IMR-90 (cell line): ENCODE results near the gene GPC2. TPM values are rescaled to one million over a fixed set of nuclear protein-coding genes. Genes with fewer than 3 reads are reported as not detected.

ENCODE experiments used
- ATAC-seq: fragments of 200-7000 bp; cut with Tn5 transposase; 2 replicates; pipeline ENCODE4 v1.9.1; 2020; ENCODE audit warnings: low read depth, mild to moderate bottlenecking, moderate library complexity
- BruUV-seq: library from RNA; stranded (reverse); fragments of 400-500 nt; replicated peaks from 2 replicates; lab custom pipeline; 2021; lab: Mats Ljungman, UMichigan
- CTCF ChIA-PET: fragments of 300-600 bp; formaldehyde crosslinking; extraction: SDS; loops from one replicate; lab custom pipeline; 2021; ENCODE audit warnings: antibody characterized with exemption; lab: Yijun Ruan, JAX
- POLR2A ChIA-PET: fragments of 300-600 bp; sonication (Branson Sonifier 250); formaldehyde crosslinking; loops from one replicate; lab custom pipeline; 2022; ENCODE audit warnings: antibody characterized with exemption; ENCODE audit not compliant: unreplicated experiment; lab: Charles Lee
- DNase-seq: peaks from one replicate; pipeline ENCODE4 v3.0.0; 2013
- H2AFZ ChIP-seq: replicated peaks from 2 replicates; pipeline ENCODE3; 2013; ENCODE audit warnings: low read length, mild to moderate bottlenecking; ENCODE audit not compliant: poor library complexity
- H2AK5ac ChIP-seq: 2 replicates; pipeline ENCODE4 v1.6.1; 2013; ENCODE audit warnings: low read depth, low read length, inconsistent platforms
- H2AK9ac ChIP-seq: replicated peaks from 2 replicates; pipeline ENCODE3; 2013; ENCODE audit warnings: mild to moderate bottlenecking, low read depth, low read length, moderate library complexity; ENCODE audit not compliant: poor library complexity
- H2BK120ac ChIP-seq: 2 replicates; pipeline ENCODE4 v1.6.1; 2013; ENCODE audit warnings: low read depth, low read length, inconsistent platforms
- H2BK15ac ChIP-seq: 3 replicates; pipeline ENCODE4 v1.6.1; 2013; ENCODE audit warnings: low read depth, low read length, inconsistent platforms
- H2BK20ac ChIP-seq: 2 replicates; pipeline ENCODE4 v1.6.1; 2013; ENCODE audit warnings: low read depth, mild to moderate bottlenecking, inconsistent platforms, low read length, moderate library complexity
- H2BK5ac ChIP-seq: 2 replicates; pipeline ENCODE4 v1.6.1; 2013; ENCODE audit warnings: mild to moderate bottlenecking, low read depth, low read length, inconsistent platforms; ENCODE audit not compliant: poor library complexity, severe bottlenecking
- H3K14ac ChIP-seq: replicated peaks from 2 replicates; pipeline ENCODE4 v1.6.1; 2013; ENCODE audit warnings: low read depth, low read length, inconsistent platforms
- H3K18ac ChIP-seq: 2 replicates; pipeline ENCODE4 v1.6.1; 2013; ENCODE audit warnings: low read depth, low read length, control low read depth
- H3K23ac ChIP-seq: 2 replicates; pipeline ENCODE4 v1.6.1; 2013; ENCODE audit warnings: low read depth, low read length, inconsistent platforms
- H3K27ac ChIP-seq: 2 replicates; pipeline ENCODE4 v1.5.1; 2013; ENCODE audit warnings: mild to moderate bottlenecking, control low read depth, low read length; ENCODE audit not compliant: insufficient read depth
- H3K27me3 ChIP-seq: 2 replicates; pipeline ENCODE4 v1.6.1; 2013; ENCODE audit warnings: low read length; ENCODE audit not compliant: control insufficient read depth, insufficient read depth
- H3K36me3 ChIP-seq: 2 replicates; pipeline ENCODE4 v1.6.1; 2013; ENCODE audit warnings: low read length, mixed read lengths; ENCODE audit not compliant: control insufficient read depth, insufficient read depth
- H3K4ac ChIP-seq: 2 replicates; pipeline ENCODE4 v1.6.1; 2013; ENCODE audit warnings: low read depth, low read length, inconsistent platforms
- H3K4me1 ChIP-seq: 2 replicates; pipeline ENCODE4 v1.6.1; 2013; ENCODE audit warnings: low read length, mixed read lengths; ENCODE audit not compliant: control insufficient read depth, insufficient read depth
- H3K4me2 ChIP-seq: 2 replicates; pipeline ENCODE4 v1.6.1; 2013; ENCODE audit warnings: low read depth, mild to moderate bottlenecking, control low read depth, low read length, moderate library complexity
- H3K4me3 ChIP-seq: 2 replicates; pipeline ENCODE4 v1.5.1; 2013; ENCODE audit warnings: low read depth, mild to moderate bottlenecking, control low read depth, low read length, moderate library complexity; ENCODE audit not compliant: insufficient read depth
- H3K56ac ChIP-seq: 2 replicates; pipeline ENCODE4 v1.6.1; 2013; ENCODE audit warnings: low read length, inconsistent platforms; ENCODE audit not compliant: insufficient read depth; ENCODE audit errors: extremely low read depth
- H3K79me1 ChIP-seq, 2 experiments: 2 replicates each; pipeline ENCODE4 v1.6.1; 2013; ENCODE audit warnings: low read length in 2 of 2, inconsistent platforms in 1 of 2, low read depth in 1 of 2
- H3K9ac ChIP-seq: 2 replicates; pipeline ENCODE4 v1.6.1; 2013; ENCODE audit warnings: low read depth, low read length, control low read depth
- H3K9me1 ChIP-seq: 2 replicates; pipeline ENCODE4 v1.6.1; 2013; ENCODE audit warnings: low read length, inconsistent platforms; ENCODE audit not compliant: insufficient read depth
- H3K9me3 ChIP-seq: 2 replicates; pipeline ENCODE4 v1.6.1; 2013; ENCODE audit warnings: low read length; ENCODE audit not compliant: control insufficient read depth, insufficient read depth
- H4K20me1 ChIP-seq: 2 replicates; pipeline ENCODE4 v1.6.1; 2013; ENCODE audit warnings: low read length, inconsistent platforms; ENCODE audit not compliant: insufficient read depth
- H4K5ac ChIP-seq: 2 replicates; pipeline ENCODE4 v1.6.1; 2013; ENCODE audit warnings: mild to moderate bottlenecking, low read depth, low read length, control low read depth
- H4K8ac ChIP-seq, 2 experiments: 2 replicates each; pipeline ENCODE4 v1.6.1; 2013; ENCODE audit warnings: low read depth in 2 of 2, low read length in 2 of 2, control low read depth in 1 of 2, inconsistent platforms in 1 of 2
- H4K91ac ChIP-seq: 2 replicates; pipeline ENCODE4 v1.6.1; 2013; ENCODE audit warnings: low read depth, low read length, inconsistent platforms; ENCODE audit not compliant: insufficient read depth
- BHLHE40 ChIP-seq: fragments of 150-350 bp; IDR thresholded peaks from 2 replicates; pipeline ENCODE4 v1.6.1; 2016; ENCODE audit warnings: mild to moderate bottlenecking, low read depth, low read length
- CEBPB ChIP-seq: IDR thresholded peaks from 2 replicates; pipeline ENCODE4 v1.6.1; 2012; ENCODE audit warnings: low read depth, low read length, improper control_type of control experiment
- FOS ChIP-seq: fragments of 150-350 bp; IDR thresholded peaks from 2 replicates; pipeline ENCODE4 v1.6.1; 2016; ENCODE audit warnings: low read depth, low read length
- MXI1 ChIP-seq: IDR thresholded peaks from 2 replicates; pipeline ENCODE4 v1.6.1; 2012; ENCODE audit warnings: low read depth, mild to moderate bottlenecking, low read length, moderate library complexity, borderline replicate concordance
- NFE2L2 ChIP-seq: fragments of 150-350 bp; IDR thresholded peaks from 2 replicates; pipeline ENCODE4 v1.6.1; 2016; ENCODE audit warnings: low read depth, mild to moderate bottlenecking, low read length
- RAD21 ChIP-seq: IDR thresholded peaks from 2 replicates; pipeline ENCODE4 v1.6.1; 2012; ENCODE audit warnings: low read length, improper control_type of control experiment
- RCOR1 ChIP-seq: IDR thresholded peaks from 2 replicates; pipeline ENCODE4 v1.6.1; 2012; ENCODE audit warnings: mild to moderate bottlenecking, low read length, improper control_type of control experiment; ENCODE audit not compliant: insufficient replicate concordance
- RFX5 ChIP-seq: IDR thresholded peaks from 2 replicates; pipeline ENCODE4 v1.8.0; 2012; ENCODE audit warnings: low read depth, mild to moderate bottlenecking, low read length, moderate library complexity
- SMC3 ChIP-seq: fragments of 150-350 bp; IDR thresholded peaks from 2 replicates; pipeline ENCODE4 v1.6.1; 2016; ENCODE audit warnings: low read depth, mild to moderate bottlenecking, antibody characterized with exemption, low read length, moderate library complexity
- WGBS, 2 experiments: methylation state at CpG; one replicate each; pipeline versions ENCODE4 v1.1.5 to v1.1.7; 2013; ENCODE audit warnings: missing lambda C conversion rate in 2 of 2; ENCODE audit not compliant: insufficient read length in 1 of 2; ENCODE audit errors: extremely low coverage in 2 of 2; 5-methylcytosine and 5-hydroxymethylcytosine counted together
- dilution Hi-C: fragments of 300-500 bp; cut with HindIII; formaldehyde crosslinking; loops from one replicate; pipeline ENCODE4 v1.14.3; 2018; ENCODE audit warnings: low sequenced_read_pairs; ENCODE audit not compliant: unreplicated experiment
- in situ Hi-C: fragments of 300-500 bp; cut with MboI; formaldehyde crosslinking; loops from 3 replicates; pipeline ENCODE4 v1.14.3; 2019; ENCODE audit warnings: low sequenced_read_pairs, inconsistent platforms, mixed read lengths
- intact Hi-C: fragments of 100-400 bp; cut with micrococcal nuclease; formaldehyde crosslinking; loops from 2 replicates; pipeline ENCODE4 v1.10.0; 2022
- polyA plus RNA-seq, 3 experiments: library from polyadenylated mRNA; depleted of rRNA; stranded (reverse); fragments of >200 nt; gene quantifications; 2 replicates each; pipeline ENCODE4 v1.2.3, GENCODE V29; 2012; ENCODE audit warnings: low replicate concordance in 1 of 3
- total RNA-seq: library from RNA; depleted of rRNA; stranded (reverse); fragments of >200 nt; gene quantifications from 2 replicates; pipeline ENCODE4 v1.2.3, GENCODE V29; 2012
- TF ChIP-seq, protein P1 (sequence below): conservative IDR thresholded peaks from 2 replicates; pipeline ENCODE4 v1.5.1; 2012; ENCODE audit warnings: mild to moderate bottlenecking, low read depth, low read length, improper control_type of control experiment

Gene GPC2
- total and polyA plus RNA-seq, 2 of the 4 experiments (the other 2 are of a cell fraction): 1.8 to 6.0 TPM

DNA sequence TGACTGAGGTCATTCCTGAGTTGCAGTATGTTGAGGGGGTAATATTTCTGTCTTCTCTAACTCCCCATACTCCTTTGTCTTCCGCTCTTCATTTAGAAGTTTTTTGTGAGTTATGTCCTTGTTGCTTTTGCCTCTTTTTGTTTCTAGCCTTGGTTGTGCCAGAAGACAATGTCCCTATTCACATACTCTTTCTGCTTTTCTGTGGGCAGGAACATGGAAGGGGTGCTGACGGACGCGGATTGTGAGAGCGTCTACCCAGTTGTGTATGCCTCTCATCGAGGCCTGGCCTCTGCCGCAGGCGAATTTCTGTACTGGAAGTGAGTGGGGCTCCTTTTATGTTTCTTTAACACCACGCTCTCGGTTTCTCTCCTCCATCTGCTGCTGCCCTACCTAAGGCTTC lies 21.1 kb upstream of the GPC2 start:
- 100% methylated on average over 1 of the region's 10 CpGs; no CpG with 5 or more reads in 1 of the 2 experiments for WGBS, 2 experiments
- Histone ChIP-seq H3K79me1 (no peaks in the 10 kb centered on the region), H3K4ac (no peak overlapping the region), H3K4me2 (no peak overlapping the region), H3K9me1 (no peaks in the 10 kb centered on the region), H2AFZ (no peak overlapping the region), H4K20me1 (no peaks in the 10 kb centered on the region), H3K4me3 (no peak overlapping the region), H4K8ac (no peak overlapping the region), H2AK9ac (no peak overlapping the region), H4K91ac (no peak overlapping the region), H3K14ac (no peak overlapping the region), H2BK20ac (no peak overlapping the region), H3K23ac (no peak overlapping the region), H4K5ac (no peak overlapping the region), H2BK120ac (no peak overlapping the region), H3K18ac (no peak overlapping the region), H3K9me3 (no peaks in the 10 kb centered on the region), H3K36me3 (no peaks in the 10 kb centered on the region), H3K9ac (no peak overlapping the region), H3K27ac (no peak overlapping the region), H2BK15ac (no peak overlapping the region), H3K27me3 (peaks cover 25% of the 10 kb centered on the region), H2BK5ac (no peak overlapping the region), H3K4me1 (peaks cover 2% of the 10 kb centered on the region; the same call in 1 of the 2 replicates), H3K56ac (no peak overlapping the region), H2AK5ac (no peak overlapping the region)
- ATAC-seq (no peak), DNase-seq (no peak)
- no peak for TF ChIP-seq RFX5
- TF ChIP-seq, protein P1, sequence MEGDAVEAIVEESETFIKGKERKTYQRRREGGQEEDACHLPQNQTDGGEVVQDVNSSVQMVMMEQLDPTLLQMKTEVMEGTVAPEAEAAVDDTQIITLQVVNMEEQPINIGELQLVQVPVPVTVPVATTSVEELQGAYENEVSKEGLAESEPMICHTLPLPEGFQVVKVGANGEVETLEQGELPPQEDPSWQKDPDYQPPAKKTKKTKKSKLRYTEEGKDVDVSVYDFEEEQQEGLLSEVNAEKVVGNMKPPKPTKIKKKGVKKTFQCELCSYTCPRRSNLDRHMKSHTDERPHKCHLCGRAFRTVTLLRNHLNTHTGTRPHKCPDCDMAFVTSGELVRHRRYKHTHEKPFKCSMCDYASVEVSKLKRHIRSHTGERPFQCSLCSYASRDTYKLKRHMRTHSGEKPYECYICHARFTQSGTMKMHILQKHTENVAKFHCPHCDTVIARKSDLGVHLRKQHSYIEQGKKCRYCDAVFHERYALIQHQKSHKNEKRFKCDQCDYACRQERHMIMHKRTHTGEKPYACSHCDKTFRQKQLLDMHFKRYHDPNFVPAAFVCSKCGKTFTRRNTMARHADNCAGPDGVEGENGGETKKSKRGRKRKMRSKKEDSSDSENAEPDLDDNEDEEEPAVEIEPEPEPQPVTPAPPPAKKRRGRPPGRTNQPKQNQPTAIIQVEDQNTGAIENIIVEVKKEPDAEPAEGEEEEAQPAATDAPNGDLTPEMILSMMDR: no peak
- no peak for TF ChIP-seq SMC3
- no peak for TF ChIP-seq RCOR1
- no peak for TF ChIP-seq CEBPB
- no peak for TF ChIP-seq FOS
- no peak for TF ChIP-seq MXI1
- TF ChIP-seq RAD21: no peak
- TF ChIP-seq BHLHE40: no peak
- TF ChIP-seq NFE2L2: no peak
- ChIA-PET POLR2A (no interaction called here), CTCF (no interaction called here)
- intact Hi-C loops (no loop called here), in situ Hi-C loops (no loop called here), dilution Hi-C loops (no loop called here)
- BruUV-seq: no TSS peak
